Fibroblast of lung (primary cell): ENCODE results near the gene ELAVL2.

Source experiments
- CTCF ChIP-seq, 2 donors: IDR thresholded peaks in 1 of 2; conservative IDR thresholded peaks in 1 of 2; 1 replicate in 1 of 2; 2 replicates in 1 of 2; pipeline ENCODE4 v1.5.1; 2011 to 2012; ENCODE audit warnings: low read length in 2 of 2, control low read depth in 1 of 2, inconsistent platforms in 1 of 2, low read depth in 1 of 2, mild to moderate bottlenecking in 1 of 2
- EZH2 ChIP-seq: IDR thresholded peaks from 2 replicates; pipeline ENCODE4 v1.5.1; 2012; ENCODE audit warnings: low read length, control low read depth, mild to moderate bottlenecking; ENCODE audit errors: missing control alignments

- TF ChIP-seq CTCF (conservative IDR thresholded peaks at IDR 0.05 in 1 of 2, IDR thresholded peaks at IDR 0.05 in 1 of 2; ENCODE audit: low read depth in 1 of 2, low read length in 2 of 2) (no peak), EZH2 (no peak)
Measured at GRCh38 chr9:23777328-23777727, 48.7 kb downstream of the ELAVL2 start.
